Globus pallidus (tissue), 1 donor: Measurements from ENCODE around the gene PARD3B.

ENCODE experiments used
- DNase-seq: peaks from one replicate; pipeline ENCODE4 v3.0.0-alpha.2; 2015; ENCODE audit warnings: low spot score

The PARD3B gene

GRCh38 chr2:205276116-205276777, 731.0 kb downstream of the PARD3B start:
- no peak for DNase-seq

GRCh38 chr2:205280596-205281236, 735.4 kb downstream of the PARD3B start:
- no peak for DNase-seq

GRCh38 chr2:205283736-205284270, 738.5 kb downstream of the PARD3B start:
- DNase-seq: no peak

GRCh38 chr2:205284334-205284733, 739.1 kb downstream of the PARD3B start:
- DNase-seq: no peak

GRCh38 chr2:205287316-205287715, 742.0 kb downstream of the PARD3B start:
- no peak for DNase-seq

- no peak for DNase-seq
These were observed 743.4 kb downstream of the PARD3B start for GRCh38 chr2:205288686-205289085.

GRCh38 chr2:205290299-205290698, 745.0 kb downstream of the PARD3B start:
- no peak for DNase-seq

- no peak for DNase-seq
These were observed 747.5 kb downstream of the PARD3B start for GRCh38 chr2:205292665-205293295.

GRCh38 chr2:205293559-205293958, 748.3 kb downstream of the PARD3B start:
- DNase-seq: no peak

GRCh38 chr2:205296959-205297358, 751.7 kb downstream of the PARD3B start:
- no peak for DNase-seq

- DNase-seq: no peak
These were observed 752.1 kb downstream of the PARD3B start for GRCh38 chr2:205297368-205297767.

GRCh38 chr2:205297846-205298245, 752.6 kb downstream of the PARD3B start:
- DNase-seq: no peak

- no peak for DNase-seq
These were observed 765.9 kb downstream of the PARD3B start for GRCh38 chr2:205311201-205311600.

- no peak for DNase-seq
These were observed 776.0 kb downstream of the PARD3B start for GRCh38 chr2:205321231-205321630.

- no peak for DNase-seq
These were observed 778.7 kb downstream of the PARD3B start for GRCh38 chr2:205323929-205324328.

- no peak for DNase-seq
These were observed 779.1 kb downstream of the PARD3B start for GRCh38 chr2:205324355-205324754.

GRCh38 chr2:205333351-205333750, 788.1 kb downstream of the PARD3B start:
- DNase-seq: no peak

- no peak for DNase-seq
These were observed 792.0 kb downstream of the PARD3B start for GRCh38 chr2:205337274-205337673.

- no peak for DNase-seq
These were observed 792.9 kb downstream of the PARD3B start for GRCh38 chr2:205338156-205338555.

GRCh38 chr2:205343103-205343502, 797.8 kb downstream of the PARD3B start:
- DNase-seq: no peak

GRCh38 chr2:205346649-205347048, 801.4 kb downstream of the PARD3B start:
- DNase-seq: no peak

- DNase-seq: no peak
These were observed 802.6 kb downstream of the PARD3B start for GRCh38 chr2:205347899-205348298.

GRCh38 chr2:205352094-205352493, 806.8 kb downstream of the PARD3B start:
- no peak for DNase-seq
